GM19397 (cell line): ENCODE results near the gene MAN1A2.

Experiments
- ATAC-seq: cut with Tn5 transposase; IDR thresholded peaks from one replicate; pipeline ENCODE4 v1.9.1; 2021; ENCODE audit warnings: mild to moderate bottlenecking, moderate library complexity; ENCODE audit not compliant: unreplicated experiment

The MAN1A2 gene

GRCh38 chr1:117359561-117360289 lies 7.5 kb upstream of the MAN1A2 start:
- ATAC-seq, result no peak

DNA sequence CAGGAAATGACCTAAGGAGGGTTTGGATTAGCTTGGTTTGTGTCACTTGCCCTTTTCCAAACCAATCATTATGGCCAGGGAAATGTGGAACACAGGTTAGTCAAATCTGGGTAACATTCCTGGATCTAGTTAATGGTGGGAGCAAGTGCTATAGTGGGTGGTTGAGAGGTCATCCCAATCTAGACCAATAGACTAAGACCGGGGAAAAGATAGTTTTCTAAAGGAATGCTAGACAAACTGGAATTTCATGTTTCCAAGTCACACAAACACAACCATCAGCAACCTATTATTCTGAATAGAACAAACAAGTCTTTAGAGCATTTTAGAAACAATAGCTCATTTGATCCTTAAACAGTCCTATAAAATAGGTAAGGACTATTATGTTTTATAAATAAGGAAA lies 4.3 kb upstream of the MAN1A2 start:
- ATAC-seq, result no peak

DNA sequence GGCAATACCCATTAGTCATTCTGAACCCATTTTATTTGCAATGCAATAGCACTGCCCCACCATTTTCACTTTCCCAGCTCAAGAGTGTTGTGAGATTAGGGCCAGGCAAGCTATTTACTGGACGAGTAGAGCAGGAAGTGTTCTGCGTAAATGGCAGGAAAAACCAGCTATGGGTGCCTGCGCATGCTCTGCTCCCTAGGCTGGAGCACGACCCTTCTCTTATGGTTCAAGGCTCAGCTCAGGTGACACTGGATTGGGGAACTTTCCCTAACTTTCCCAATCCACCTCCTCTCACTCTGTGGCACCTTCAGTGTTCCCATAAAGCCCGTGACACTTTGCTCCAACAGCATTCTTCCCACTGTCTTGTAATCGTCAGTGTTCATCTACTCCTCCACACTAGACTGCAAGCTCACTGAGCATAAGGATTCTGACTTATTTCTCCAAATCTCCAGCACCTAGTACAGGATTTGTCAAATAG lies 3.6 kb upstream of the MAN1A2 start:
- no peak for ATAC-seq

DNA sequence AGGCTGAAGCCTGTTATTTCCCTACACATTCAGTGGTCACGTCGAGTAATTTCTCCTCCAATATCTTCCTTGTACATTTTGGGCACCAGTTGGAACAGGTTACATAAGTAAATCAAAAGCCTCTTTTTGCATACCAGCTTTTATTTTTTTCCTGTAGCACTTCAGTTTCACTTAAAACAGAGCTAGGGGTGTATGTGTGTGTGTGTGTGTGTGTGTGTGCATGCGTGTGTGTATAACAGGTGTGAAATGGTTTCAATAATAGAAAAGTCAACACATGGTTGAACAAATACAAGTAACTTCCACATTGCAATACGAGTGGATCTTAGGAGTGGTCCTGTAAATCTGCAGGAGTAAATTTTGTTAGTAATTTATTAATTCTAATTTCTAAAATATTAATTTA lies 3.0 kb upstream of the MAN1A2 start:
- ATAC-seq, result no peak

GRCh38 chr1:117365350-117366176 lies 1.7 kb upstream of the MAN1A2 start:
- no peak for ATAC-seq

DNA sequence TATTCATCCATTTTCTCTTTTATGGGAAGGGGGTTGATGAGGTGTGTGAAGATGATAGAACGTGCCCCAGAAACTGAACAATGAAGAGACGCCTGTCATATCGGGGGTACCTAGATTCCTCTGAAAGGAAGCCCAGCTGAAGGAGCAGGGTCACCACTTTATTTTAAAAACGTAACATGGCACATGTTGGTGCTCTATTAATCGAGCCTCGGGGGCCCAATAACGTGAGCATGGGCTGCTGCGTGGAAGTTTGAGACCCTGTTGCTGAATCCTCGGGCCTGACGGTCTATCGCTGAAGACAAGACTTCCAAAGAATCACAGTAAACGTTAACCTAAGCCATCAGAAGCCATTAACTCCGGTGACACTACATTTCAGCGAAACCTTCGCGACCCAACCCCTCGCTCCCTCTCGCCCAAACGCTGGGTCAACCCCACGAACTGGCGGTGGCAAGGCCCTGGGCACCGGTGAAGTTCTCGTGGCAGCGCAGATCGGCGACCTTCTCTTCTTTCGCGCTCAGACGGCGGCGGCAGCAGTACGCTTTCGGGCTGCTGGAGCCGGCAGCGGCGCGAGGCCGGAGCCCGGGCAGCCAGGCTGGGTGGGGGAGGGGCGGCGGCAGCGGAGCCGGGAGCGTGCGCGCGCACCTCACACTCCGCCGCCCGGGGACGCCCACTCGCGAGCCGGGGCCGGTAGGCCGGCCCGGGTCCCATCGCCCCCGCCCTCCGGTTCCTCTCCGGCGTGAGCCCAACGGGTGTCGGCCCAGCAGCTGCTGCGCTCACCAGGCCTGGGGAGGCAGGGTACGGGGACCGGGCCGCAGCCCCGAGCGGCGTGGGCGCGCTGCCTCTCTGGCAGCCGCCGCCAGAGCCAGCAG lies 838 bp upstream of the MAN1A2 start:
- ATAC-seq, result peak; percentile 65

- ATAC-seq, result no peak
Measured at GRCh38 chr1:117368116-117369108, 1.2 kb downstream of the MAN1A2 start.

DNA sequence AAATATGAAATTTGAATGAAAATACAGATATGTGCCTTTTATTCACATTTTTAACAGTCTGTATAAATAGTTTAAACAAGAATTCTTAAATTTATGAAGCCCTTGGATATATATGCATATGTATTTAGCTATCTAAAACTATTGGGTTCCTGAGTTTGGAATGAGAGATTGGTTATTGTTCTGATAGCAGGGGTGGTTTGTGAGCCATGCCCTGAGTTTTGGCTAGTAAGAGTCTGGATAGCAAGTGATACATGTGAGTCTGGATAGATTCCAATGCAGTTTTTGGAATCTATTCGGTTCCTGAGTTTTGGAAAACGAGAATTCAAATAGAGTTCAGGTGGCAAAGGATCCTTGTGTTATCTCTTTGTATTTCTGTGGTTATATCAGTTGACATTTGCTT lies 2.8 kb downstream of the MAN1A2 start:
- no peak for ATAC-seq

- no peak for ATAC-seq
Measured at GRCh38 chr1:117370509-117370908, 3.3 kb downstream of the MAN1A2 start.

DNA sequence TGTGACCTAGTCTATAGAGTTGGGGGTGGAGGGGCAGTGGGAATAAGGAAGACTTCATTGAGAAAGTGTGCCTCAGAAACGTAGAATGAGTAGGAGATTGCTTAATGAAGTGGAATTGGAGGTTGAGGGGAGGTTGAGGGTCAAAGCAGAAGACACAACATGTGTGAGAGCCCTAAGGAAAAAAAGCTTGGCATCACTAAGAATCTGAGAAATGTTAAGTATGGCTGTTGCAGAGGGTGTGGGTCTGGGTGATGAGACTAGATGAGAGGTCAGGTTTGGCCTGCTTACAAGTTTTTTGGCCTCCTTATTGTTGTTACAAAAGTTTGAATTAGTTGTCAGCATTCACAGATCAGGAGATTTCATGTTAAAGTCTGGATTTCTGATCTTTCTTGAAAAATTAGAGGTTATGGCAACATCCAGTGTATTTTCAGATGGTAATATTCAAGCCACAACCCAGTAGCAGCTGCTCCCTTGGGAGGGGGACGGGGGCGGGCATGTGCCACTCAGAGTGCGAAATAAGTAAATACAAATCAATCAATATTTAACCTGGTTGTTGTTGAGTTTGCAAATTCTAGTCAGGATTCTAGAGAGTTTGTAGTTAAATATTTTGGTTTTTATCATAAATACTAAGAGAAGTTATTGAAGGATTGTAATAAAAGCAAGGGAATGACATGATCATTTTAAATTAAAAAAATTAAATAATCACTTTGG lies 4.3 kb downstream of the MAN1A2 start:
- ATAC-seq, result no peak

- ATAC-seq, result no peak
Measured at GRCh38 chr1:117372863-117373412, 5.7 kb downstream of the MAN1A2 start.

DNA sequence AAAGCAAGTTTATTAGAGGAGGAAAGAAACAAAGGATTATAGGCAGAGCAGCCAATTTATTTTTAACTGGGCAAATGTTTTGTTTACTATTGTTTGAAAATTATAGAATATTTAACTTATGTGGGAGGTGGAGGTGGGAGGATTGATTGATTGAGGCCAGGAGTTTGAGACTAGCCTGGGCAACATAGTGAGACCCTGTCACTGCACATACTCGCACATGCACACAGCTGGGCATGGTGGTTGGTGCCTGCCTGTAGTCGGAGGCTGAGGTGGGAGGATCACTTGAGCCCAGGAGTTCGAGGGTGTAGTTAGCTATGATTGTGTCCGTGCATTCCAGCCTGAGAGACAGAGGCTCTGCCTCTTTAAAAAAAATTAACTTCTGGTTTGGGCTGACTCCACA lies 6.7 kb downstream of the MAN1A2 start:
- ATAC-seq, result no peak

GRCh38 chr1:117375327-117375726 lies 8.1 kb downstream of the MAN1A2 start:
- ATAC-seq, result no peak

DNA sequence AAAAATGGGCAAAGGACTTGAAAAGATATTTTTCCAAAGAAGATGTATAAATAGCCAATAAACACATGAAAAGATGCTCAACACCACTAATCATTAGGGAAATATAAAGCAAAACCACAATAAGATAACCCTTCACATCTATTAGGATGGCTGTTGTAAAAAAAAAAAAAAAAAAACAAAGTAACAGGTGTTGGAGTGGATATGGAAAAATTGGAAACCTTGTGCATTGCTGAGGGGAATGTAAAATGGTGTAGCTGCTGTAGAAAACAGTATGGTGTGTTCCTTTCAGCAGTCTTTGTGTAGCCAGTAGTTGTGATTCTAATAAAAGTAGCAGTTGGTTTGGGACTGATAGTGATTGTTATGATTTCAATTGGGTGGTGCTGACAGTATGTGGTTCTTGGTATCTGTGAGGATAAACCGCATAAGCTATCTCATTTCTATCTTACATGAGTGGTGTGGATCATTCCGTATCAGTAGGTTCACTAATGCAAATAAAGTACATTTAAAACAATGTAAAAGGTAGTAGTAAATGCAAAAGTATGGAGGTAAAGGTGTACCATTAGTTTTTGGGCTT lies 19.9 kb downstream of the MAN1A2 start:
- ATAC-seq, result no peak

DNA sequence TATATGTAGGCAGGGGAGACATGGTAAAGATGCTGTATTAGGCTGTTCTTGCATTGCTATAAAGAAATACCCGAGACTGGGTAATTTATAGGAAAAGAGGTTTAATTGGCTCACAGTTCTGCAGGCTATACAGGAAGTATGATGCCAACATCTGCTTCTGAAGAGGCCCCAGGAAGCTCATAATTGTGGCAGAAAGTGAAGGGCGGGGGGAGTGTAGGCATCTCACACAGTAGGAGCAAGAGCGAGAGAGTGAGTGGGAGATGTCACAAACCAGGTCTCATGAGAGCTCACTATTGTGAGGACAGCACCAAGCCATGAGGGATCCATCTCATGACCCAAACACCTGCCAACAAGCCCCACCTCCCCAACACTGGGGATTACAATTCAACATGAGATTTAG lies 21.1 kb downstream of the MAN1A2 start:
- no peak for ATAC-seq

- ATAC-seq, result no peak
Measured at GRCh38 chr1:117389284-117389683, 22.0 kb downstream of the MAN1A2 start.

DNA sequence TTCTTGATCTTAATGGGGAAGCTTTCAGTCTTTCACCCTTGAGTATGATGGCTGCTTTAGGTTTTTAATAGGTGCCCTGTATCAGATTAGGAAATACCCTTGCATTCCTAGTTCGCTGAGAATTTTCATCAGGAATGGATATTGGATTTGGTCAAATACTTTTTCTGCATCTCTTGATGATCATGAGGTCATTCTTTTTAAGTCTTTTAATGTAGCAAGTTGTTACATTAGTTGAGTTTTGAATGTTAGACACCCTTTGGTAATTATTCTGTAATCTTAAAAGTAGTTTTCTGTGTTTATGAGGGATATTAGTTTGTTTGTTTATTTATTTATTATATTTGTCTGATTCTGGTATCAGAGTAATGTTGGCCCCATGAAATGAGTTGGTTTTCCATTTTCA lies 22.5 kb downstream of the MAN1A2 start:
- ATAC-seq, result no peak

DNA sequence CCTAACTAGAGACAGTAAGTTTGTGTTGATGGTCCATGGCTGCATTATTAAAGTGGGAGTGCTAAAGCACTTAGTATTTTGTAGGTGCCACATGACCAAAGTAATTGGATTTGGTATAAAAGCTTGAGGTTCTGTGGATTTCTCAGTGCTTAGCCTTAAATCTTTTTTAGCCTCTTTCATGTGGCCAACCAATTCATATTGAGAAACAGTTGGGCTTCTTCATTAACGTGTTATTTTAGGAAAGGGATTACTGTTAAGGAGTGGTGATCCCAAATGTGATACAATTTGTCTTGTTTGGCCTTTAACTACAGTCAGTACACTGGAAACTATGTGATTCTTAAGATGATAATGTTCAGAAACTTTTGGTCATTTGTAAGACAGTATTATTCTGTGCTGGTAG lies 25.5 kb downstream of the MAN1A2 start:
- ATAC-seq, result no peak

DNA sequence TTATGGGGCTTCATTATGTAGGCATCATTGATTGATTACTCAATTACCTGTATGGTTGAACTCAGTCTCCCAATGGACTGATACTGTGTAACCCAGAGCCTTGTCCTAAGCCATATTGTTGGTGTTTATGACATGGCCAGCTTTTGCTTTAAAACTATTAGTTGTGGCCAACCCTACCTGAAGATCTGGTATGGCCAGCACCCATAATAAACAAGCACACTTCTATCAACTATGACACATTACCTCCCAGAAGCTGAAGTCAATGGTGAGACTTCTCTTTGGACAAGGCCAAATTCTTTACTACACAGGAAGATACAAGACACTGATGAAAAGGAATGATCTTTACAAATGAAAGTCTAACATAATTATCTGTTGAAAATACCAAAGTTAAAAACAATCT lies 28.8 kb downstream of the MAN1A2 start:
- ATAC-seq, result no peak
